Ureter (tissue), 1 donor: Measurements from ENCODE around the gene FADS2. TPM values are rescaled to one million over a fixed set of nuclear protein-coding genes. Genes with fewer than 3 reads are reported as not detected.

ENCODE experiments used
- DNase-seq: peaks from one replicate; pipeline ENCODE4 v3.0.0-alpha.2; 2020; ENCODE audit warnings: low spot score
- total RNA-seq: library from RNA; stranded (reverse); gene quantifications from one replicate; pipeline ENCODE4 v1.2.4, GENCODE V29; 2023
- donor health status: DM: yes; HTN: yes; CAD: no.

The FADS2 gene
- total RNA-seq, 1 donor from 2014 or later, result 118 TPM

DNA sequence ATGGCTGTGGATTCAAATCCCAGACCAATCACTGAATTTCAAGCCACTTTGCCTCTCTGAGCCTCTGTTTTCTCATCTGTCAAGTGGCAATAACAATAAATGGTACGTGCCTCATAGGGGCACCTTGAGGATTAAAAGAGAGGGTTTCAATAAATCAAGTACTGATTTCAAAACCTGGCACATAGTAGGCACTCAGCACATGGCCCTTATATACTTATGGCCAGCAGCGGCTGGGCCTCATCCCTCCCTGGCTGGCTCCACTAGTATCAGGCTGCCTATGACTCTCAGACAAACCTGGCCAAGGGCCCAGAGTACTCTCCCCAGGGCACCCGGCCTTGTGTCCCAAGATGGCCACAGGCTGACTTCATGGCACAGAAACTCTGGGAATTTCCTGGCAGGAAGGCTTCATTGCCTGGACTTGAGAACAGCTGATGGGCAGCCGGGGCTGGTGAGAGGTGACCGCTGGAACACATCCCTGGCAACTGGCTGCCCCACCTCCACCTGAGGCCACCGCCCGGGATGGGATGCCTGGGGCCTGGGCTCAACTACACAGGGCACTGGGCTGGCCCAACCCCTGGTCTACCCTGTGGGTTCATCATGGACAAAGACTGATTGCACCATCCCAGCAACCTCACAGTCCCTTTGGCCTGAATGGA, 59.9 kb downstream of the FADS2 start:
- peak; percentile 80 for DNase-seq

DNA sequence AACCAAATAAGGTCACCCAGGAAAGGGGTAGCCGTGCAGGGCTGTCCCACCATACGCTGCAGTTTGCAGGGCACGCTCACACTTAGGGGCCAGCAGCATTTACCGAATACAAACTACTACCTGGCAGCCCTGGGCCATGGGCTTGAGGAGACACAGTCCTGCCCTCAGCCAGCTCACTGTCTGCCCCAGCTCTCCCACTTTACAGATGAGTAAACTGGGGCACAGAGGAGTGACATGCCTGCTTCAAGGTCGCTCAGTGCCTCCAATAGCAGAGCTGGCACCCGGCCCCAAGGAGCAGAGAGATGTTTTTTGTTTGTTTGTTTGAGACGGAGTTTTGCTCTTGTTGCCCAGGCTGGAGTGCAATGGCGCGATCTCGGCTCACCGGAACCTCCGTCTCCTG, 60.5 kb downstream of the FADS2 start:
- no peak for DNase-seq

DNA sequence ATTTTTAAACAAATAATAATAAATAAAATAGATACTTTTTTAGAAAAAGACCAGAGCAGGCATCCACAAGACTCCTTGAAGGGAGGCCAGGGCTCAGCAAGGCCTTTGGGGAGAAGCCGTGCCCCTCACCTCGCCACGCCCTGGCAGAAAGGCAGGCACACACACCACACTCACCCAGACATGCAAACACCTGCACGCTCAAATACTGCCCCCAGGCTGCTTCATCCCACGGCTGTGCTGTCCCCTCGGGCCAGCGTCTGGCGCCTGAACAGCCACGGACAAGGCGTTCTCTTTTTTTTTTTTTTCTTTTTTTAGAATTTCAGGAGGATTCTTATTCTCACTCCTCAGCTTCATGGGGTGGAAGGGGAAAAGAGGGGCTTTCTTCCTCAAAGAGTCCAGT, 61.7 kb downstream of the FADS2 start:
- DNase-seq, result no peak

DNA sequence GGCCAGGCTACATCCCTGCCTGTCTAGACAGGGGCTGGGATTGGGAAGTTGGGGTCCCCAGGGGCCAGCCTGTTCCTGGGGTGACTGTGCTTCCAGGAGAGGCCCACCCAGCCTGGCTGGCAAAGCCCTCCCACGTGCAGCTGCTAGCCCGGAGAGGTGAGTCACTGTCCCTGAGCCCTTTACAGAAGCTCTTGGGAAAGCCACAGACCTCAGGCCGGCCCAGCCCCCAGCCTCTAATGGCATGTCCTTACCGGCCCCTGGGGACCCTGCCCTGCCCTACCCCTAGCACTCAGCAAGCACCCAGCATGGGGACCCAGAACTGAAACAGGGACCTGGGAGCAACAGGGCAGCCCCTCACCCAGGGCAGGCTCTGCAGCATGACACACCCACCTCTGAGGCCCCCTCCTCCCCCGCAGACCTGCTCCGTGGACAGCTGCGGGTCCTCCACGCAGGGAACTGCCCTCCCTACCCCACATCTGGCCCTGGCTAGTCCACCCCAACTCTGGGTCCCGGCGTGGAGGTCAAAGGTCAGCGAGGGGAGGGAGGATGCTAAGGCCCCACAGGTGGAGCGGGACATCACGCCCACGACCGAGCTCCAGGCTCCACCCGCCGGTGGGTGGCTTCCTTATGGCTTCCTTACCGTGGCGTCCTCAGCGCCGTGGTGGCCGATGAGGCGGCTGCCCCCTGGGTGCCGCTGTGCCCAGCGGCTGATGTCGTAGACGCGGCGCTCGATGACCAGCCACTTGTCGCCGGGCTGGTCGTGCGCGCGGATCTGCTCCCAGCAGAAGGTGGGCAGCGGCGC, 62.6 kb downstream of the FADS2 start:
- peak; percentile 68 for DNase-seq

- peak; percentile 80 for DNase-seq
Observed at GRCh38 chr11:61891331-61892084, 63.4 kb downstream of the FADS2 start, which contains the start of gene FADS3. Gene FADS3 (minus strand): TSS chr11:61891545. CDS start chr11:61891381, 164 bp downstream.

- DNase-seq, result no peak
Observed at GRCh38 chr11:61892085-61892370, 63.9 kb downstream of the FADS2 start.

- no peak for DNase-seq
Observed at GRCh38 chr11:61893981-61894380, 65.9 kb downstream of the FADS2 start.

DNA sequence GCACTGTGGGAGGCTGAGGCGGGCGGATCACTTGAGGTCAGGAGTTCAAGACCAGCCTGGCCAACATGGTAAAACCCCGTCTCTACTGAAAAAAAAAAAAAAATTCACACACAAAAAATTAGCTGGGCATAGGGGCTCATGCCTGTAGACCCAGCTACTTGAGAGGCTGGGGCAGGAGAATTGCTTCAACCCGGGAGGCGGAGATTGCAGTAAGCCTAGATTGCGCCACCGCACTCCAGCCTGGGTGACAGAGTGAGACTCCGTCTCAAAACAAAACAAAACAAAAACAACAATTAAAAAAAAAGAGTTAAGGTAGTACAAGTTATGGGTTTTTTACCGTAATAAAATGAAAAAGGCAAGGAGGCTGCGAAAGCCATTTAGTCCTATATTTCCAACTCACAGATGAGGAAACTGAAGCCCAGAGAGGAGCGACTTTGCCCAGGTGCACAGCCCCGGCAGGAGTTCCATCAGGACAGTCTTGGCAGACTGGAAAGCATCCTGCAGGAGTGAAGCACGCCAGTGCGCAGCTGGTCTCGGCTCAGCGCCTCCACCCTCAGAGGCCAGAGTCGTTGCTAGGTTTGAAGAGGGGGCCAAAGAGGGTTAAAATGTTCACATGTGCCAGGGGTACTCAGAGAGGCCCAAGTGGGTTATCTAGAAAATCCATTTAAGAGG, 67.1 kb downstream of the FADS2 start:
- DNase-seq, result no peak

DNA sequence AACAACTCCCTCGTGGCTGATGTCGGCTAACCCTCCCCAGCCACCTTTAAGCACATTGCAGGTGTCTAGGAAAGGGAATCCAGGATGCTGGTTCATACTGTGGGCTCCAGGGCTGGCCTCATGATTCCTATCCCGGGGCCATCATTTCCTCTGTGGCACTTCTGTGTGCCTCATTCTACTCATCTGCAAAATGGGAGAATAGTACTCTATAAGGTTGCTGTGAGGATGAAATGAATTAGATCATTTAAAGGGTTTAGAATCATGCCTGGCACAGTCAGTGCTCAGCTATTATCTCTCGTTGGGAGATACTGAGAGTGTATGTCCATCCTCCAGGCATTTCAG, 67.6 kb downstream of the FADS2 start:
- no peak for DNase-seq

DNA sequence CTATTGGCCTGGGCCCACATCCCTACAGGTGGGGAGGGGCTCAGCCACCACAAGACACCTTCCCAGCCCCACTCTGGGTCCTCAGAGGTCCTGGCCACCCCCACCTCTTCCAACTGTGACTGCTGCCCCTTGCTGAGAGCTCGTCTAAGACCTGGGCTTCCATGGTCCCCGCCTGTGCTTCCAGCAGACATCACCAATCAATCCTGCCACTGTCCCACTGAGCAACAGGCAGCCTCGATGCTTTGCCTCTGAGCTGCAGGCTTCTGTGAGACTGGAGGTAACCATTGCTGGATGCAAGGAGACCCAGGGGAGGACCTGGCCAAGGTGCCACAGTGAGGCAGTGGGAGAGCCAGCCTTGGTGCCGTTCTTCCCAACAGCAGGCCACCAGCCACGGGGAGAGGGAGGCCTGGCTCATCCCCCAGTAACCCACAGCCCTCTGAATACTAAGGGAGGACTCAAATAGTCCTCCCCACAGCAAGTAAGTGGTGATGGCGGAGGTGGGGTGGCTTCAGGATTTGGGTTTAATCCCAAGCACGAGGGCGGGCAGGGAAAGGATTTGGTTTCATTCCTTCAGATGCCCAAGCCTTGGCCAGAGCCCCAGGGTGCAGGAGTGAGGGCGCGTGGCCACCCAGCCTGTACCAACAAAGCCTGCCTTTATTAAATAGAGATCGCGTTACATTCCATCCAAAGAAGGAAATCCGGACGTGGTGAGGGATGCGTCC, 68.7 kb downstream of the FADS2 start:
- no peak for DNase-seq

DNA sequence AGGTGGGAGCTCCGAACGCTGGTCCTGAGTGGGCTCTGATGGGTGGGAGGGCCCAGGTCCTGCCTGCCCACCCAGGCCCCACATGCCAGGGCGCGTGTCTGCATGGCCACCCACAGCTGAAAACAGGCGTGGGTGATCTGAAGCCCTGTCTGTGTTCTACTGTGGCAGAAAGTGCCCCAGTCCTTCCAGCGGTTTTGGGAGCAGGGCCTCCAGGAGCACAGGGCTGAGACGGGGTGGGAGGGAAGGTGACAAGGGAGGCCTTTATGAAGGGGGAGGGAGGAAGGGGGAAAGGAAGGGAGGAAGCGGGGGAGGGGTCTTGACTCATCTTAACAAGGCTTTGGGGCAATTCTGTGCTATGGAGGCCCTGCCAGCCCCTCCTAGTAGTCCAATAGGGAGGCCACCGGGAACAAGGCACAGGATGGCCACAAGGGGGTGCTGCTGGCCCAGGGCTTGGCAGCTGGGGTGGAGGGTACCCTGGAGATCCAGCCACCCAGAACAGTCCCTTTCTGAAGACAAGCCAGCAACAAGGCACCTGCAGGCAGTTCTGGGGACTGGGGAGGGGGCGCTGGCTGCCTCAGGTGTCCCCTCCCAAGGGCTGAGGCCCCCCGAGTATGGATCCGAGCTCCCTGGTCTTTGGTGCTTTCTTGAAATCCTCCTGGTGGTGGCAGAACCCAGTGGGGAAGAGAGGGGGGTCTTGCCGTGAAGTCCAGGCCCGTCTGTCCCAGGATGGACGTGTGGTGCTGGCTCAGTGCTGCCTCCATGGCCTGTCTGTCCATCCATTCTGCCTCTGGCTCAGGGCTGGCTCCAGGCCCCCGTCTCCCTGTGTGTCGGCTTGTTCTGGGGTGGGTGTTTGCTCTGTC, 69.5 kb downstream of the FADS2 start:
- DNase-seq, result peak; percentile 79

DNA sequence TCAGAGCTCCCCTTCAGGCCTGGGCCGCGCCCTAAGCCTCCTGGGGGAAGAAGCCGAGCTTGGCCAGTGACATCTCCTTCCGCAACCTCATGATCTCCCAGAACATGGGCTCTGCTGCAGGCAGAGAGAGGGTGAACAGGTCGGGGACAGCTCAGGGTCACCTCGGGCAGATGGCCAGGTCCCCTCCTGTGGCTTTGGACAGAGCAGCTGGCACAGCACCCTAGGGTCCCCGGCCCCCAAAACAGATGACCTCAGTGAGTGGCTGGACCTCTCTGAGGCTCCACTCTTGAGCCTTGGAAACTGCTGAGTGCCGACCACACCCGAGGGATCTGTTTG, 70.1 kb downstream of the FADS2 start:
- no peak for DNase-seq

- DNase-seq, result peak; percentile 89
Observed at GRCh38 chr11:61899146-61899841, 71.2 kb downstream of the FADS2 start.

DNA sequence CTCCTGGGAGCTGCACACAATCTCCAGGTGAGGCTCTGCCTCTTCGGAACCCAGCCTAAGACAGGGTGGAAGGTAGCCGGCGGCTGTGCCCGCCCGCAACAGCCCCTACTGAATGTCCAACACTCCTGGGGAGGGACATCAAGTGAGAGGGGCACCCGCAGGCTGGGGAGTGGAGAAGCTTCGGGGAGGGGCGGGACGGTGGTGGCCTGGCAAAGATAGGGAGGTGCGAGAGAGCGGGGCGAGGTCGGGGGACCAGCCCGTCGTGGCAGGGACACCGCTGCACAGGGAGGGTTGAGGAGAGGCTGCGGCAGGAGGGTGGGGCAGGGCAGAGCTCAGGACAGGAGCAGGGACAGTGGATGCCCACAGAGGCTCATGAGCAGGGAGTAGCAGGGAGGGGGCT, 72.2 kb downstream of the FADS2 start:
- no peak for DNase-seq

DNA sequence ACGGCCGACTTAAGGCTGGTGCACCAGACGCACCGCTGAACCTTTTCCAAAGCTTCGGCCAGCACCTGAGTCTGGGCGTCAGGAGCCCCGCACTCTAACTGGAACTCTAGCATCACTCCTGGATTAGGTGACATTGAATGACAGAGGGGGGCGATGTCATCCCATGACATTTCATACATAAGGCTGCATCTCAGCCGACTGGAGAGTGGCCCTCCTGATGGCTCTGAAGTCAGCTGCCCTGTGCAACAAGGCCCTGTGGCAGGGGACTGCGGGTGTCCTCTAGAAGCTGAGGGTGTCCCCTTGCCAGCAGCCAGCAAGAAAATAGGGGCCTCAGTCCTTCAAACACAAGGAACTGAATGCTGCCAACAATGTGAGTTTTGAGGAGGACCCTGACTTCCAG, 73.3 kb downstream of the FADS2 start:
- DNase-seq, result no peak

GRCh38 chr11:61902313-61902712, 74.2 kb downstream of the FADS2 start:
- no peak for DNase-seq

DNA sequence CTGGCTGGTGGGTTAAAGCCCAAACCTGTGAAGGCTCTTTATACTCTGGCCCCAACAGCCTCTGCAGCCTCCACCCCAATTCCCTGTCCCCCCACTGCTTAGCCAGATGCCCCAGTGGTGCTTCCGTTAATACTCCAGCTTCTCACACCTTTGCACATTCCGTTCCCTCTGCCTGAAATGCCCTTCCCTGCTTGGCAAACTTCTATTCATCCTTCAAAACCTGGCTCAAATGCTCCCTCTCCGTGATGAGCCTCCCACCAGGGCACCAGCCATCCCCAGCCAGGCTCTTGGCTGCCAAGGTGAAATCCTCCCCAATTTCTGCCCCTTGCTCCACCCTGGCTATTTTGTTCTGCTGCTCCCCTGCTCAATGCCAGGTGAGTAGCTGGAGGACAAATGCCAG, 75.7 kb downstream of the FADS2 start:
- DNase-seq, result no peak

- no peak for DNase-seq
Observed at GRCh38 chr11:61904539-61905048, 76.5 kb downstream of the FADS2 start.

DNA sequence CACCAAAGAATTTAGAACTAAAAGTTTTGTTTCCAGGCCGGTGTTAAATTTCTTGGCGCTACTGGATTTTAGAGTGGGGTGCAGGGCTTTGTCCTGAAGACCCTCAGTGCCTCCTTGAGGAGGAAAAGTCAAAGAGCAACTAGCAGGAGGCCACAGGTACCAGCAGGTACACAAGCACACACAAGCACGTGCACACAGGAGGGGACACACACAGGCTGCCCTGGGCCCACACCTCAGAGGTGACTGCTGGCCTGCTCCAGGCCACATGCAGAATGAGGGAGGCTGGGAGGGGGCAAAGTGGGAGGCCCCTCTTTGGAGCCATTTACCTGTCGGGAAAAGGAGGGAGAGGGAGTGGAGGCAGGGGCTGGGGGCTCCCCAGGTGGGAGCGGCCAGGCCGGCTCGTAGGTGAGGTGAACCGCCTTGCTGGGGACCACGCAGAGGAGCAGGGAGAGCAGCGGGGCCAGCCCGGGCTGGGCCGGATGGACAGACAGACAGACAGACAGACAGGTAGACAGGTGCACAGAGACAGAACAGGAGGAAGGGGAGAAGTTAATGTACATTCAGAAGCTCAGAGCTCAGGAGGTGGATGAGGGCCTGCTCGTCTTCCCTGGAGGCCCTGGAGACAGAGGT, 77.1 kb downstream of the FADS2 start:
- DNase-seq, result no peak
